ENCODE measurements around the gene TBC1D7. TPM values are rescaled to one million over a fixed set of nuclear protein-coding genes. Genes with fewer than 3 reads are reported as not detected.

The TBC1D7 gene
- total RNA-seq, 1 donor from 2014 or later: 32.2 TPM

GRCh38 chr6:13283331-13283730, 45.0 kb downstream of the TBC1D7 start:
- no peak for DNase-seq (ENCODE audit: missing footprints)
- intact Hi-C loops (cut with DNase I): no loop called here
- ATAC-seq: no peak

- intact Hi-C loops (cut with DNase I): no loop called here
- DNase-seq (ENCODE audit: missing footprints) (no peak), ATAC-seq (no peak)
Measured at GRCh38 chr6:13282393-13283069, 45.8 kb downstream of the TBC1D7 start.

GRCh38 chr6:13281686-13282085, 46.7 kb downstream of the TBC1D7 start:
- no peak for DNase-seq (ENCODE audit: missing footprints)
- intact Hi-C loops (cut with DNase I): no loop called here
- ATAC-seq: no peak

- no peak for DNase-seq (ENCODE audit: missing footprints)
- intact Hi-C loops (cut with DNase I): no loop called here
Measured at GRCh38 chr6:13280254-13280653, 48.1 kb downstream of the TBC1D7 start.

GRCh38 chr6:13278991-13279390, 49.3 kb downstream of the TBC1D7 start:
- intact Hi-C loops (cut with DNase I): no loop called here
- DNase-seq (ENCODE audit: missing footprints) (no peak), ATAC-seq (peak; percentile 15)

More at GRCh38 chr6:13280254-13280653, 48.1 kb downstream of the TBC1D7 start:
- ATAC-seq: no peak

GRCh38 chr6:13278164-13278563, 50.2 kb downstream of the TBC1D7 start:
- intact Hi-C loops (cut with DNase I): no loop called here
- ATAC-seq (no peak), DNase-seq (ENCODE audit: missing footprints) (no peak)

GRCh38 chr6:13277231-13277630, 51.1 kb downstream of the TBC1D7 start:
- DNase-seq (ENCODE audit: missing footprints) (no peak), ATAC-seq (no peak)
- intact Hi-C loops (cut with DNase I): no loop called here

GRCh38 chr6:13275435-13275989, 52.8 kb downstream of the TBC1D7 start:
- no peak for ATAC-seq
- no peak for DNase-seq (ENCODE audit: missing footprints)
- intact Hi-C loops (cut with DNase I): no loop called here

GRCh38 chr6:13274707-13275434, 53.5 kb downstream of the TBC1D7 start:
- intact Hi-C loops (cut with DNase I): no loop called here
- DNase-seq (ENCODE audit: missing footprints) (no peak), ATAC-seq (no peak)

- DNase-seq (ENCODE audit: missing footprints): no peak
- no peak for ATAC-seq
- intact Hi-C loops (cut with DNase I): no loop called here
Measured at GRCh38 chr6:13273931-13274706, 54.2 kb downstream of the TBC1D7 start.

- DNase-seq (ENCODE audit: missing footprints) (no peak), ATAC-seq (no peak)
Measured at GRCh38 chr6:13273202-13273930, 55.0 kb downstream of the TBC1D7 start.

GRCh38 chr6:13272131-13273046, 55.9 kb downstream of the TBC1D7 start:
- ATAC-seq (peak; percentile 43), DNase-seq (ENCODE audit: missing footprints) (peak; percentile 88)
- intact Hi-C loops (cut with DNase I): no loop called here

More at GRCh38 chr6:13273202-13273930, 55.0 kb downstream of the TBC1D7 start:
- intact Hi-C loops (cut with DNase I): no loop called here

GRCh38 chr6:13268913-13269518, 59.3 kb downstream of the TBC1D7 start:
- ATAC-seq (peak; percentile 8), DNase-seq (ENCODE audit: missing footprints) (no peak)
- intact Hi-C loops (cut with DNase I): no loop called here

GRCh38 chr6:13267142-13267651, 61.1 kb downstream of the TBC1D7 start:
- ATAC-seq: no peak
- DNase-seq (ENCODE audit: missing footprints): no peak
- intact Hi-C loops (cut with DNase I): no loop called here

- DNase-seq (ENCODE audit: missing footprints): no peak
- ATAC-seq: no peak
- intact Hi-C loops (cut with DNase I): no loop called here
Measured at GRCh38 chr6:13263669-13264068, 64.7 kb downstream of the TBC1D7 start.

- intact Hi-C loops (cut with DNase I): no loop called here
- ATAC-seq: no peak
- no peak for DNase-seq (ENCODE audit: missing footprints)
Measured at GRCh38 chr6:13262302-13263230, 65.8 kb downstream of the TBC1D7 start.
